Fibroblast of mammary gland (primary cell): ENCODE data around the gene FGD5.

Source experiments
- DNase-seq: peaks from one replicate; pipeline ENCODE4 v3.0.0-alpha.2; 2010; ENCODE audit warnings: low read depth
- H3K4me3 ChIP-seq: 2 replicates; pipeline ENCODE4 v1.5.1; 2011; ENCODE audit warnings: low read depth, mild to moderate bottlenecking, low read length, moderate library complexity; ENCODE audit not compliant: control insufficient read depth
- CTCF ChIP-seq: conservative IDR thresholded peaks from 2 replicates; pipeline ENCODE4 v1.5.1; 2011; ENCODE audit warnings: low read depth, low read length, inconsistent platforms; ENCODE audit not compliant: control insufficient read depth, insufficient read depth

The FGD5 gene

DNA sequence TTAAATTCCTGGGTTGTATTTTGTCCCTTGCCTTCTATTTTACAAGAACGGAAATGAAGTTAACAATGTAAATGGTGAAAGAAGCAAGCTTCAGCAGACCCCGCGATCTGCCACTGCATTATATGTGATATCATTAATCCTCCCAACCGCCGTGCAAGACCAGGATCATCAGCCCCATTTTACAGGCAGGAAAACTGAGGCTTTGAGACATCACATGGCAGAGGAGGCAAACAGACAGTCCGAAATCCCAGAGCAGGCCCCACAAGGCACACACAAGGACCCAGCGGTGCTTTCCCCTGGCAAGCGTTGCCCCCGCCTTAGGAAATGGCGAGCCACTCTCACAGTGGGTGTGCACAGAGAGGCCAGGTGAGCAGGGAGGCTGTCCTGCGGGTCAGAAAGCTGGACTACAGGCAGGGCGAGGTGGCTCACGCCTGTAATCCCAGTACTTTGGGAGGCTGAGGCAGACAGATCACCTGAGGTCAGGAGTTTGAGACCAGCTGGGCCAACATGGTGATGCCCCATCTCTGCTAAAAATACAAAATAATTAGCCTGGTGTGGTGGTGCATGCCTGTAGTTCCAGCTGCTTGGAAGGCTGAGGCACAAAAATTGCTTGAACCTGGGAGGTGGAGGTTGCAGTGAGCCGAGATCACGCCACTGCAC lies 16.2 kb downstream of the FGD5 start:
- TF ChIP-seq CTCF = no peak
- H3K4me3 ChIP-seq = no peak overlapping the region
- no peak for DNase-seq

DNA sequence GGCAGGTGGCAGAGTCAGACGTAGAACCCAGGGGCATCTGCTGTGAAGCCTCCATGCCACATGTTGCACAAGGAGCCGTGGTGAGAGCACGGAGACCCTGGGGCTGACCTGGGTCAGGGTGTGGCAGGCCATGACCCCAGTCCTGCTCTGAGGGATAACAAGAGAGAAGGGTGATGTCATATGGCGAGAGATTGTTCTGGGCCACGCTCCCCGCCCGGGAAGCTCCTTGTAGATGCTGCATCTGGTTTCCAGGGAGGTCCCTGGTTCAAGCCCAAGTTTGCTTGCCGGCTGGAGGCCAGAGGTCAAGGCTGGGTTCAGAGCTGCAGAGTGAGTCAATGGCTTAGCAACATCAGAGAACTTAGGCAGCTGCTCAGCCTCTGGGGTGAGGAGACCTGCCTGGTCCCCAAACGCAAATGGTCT lies 17.3 kb downstream of the FGD5 start:
- H3K4me3 ChIP-seq = no peak overlapping the region
- no peak for TF ChIP-seq CTCF
- DNase-seq = peak; percentile 70

GRCh38 chr3:14837186-14837877 lies 18.6 kb downstream of the FGD5 start:
- no peak for DNase-seq
- no peak for TF ChIP-seq CTCF
- no peak overlapping the region for H3K4me3 ChIP-seq

- peak; percentile 55 for DNase-seq
- no peak for TF ChIP-seq CTCF
- H3K4me3 ChIP-seq = no peak overlapping the region
These were observed 19.1 kb downstream of the FGD5 start for GRCh38 chr3:14837878-14838258.

DNA sequence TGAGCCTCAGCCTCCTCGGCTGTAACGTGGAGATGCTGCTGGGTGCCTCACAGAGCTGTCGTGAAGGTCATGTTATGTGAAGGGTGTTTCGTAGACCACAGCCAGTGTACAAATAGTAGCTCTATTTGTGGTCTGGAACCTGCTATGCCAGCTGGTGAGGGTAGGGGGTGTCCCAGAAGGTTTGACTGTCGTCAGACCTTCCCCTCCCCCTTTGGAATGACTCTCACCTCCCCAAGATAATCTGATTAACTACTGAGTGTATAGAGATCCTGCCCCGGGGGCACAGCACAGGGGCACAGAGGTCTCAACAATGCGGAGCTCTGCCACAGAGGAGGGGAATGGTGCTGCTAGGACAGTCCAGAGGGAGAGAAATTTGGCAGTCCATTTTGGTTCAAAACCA lies 20.5 kb downstream of the FGD5 start:
- H3K4me3 ChIP-seq = no peak overlapping the region
- no peak for TF ChIP-seq CTCF
- no peak for DNase-seq

GRCh38 chr3:14841836-14842235 lies 23.1 kb downstream of the FGD5 start:
- no peak overlapping the region for H3K4me3 ChIP-seq
- DNase-seq = no peak
- no peak for TF ChIP-seq CTCF
